ENCODE measurements around the gene CTAGE1. TPM values are rescaled to one million over a fixed set of nuclear protein-coding genes. Genes with fewer than 3 reads are reported as not detected.

The CTAGE1 gene
- total RNA-seq: not detected

- intact Hi-C loops (cut with DNase I; ENCODE audit: low total_unique reads): no loop called here
- TF ChIP-seq POLR2A (IDR thresholded peaks at IDR 0.05) (no peak), CTCF (IDR thresholded peaks at IDR 0.05) (no peak), POLR2AphosphoS5 (IDR thresholded peaks at IDR 0.05) (no peak)
- H3K4me1 ChIP-seq: no peaks in the 10 kb centered on the region
- no peak within 1 kb of the TSS for H3K27ac ChIP-seq
- H3K27me3 ChIP-seq: no peaks in the 10 kb centered on the region
- H3K4me3 ChIP-seq: no peak within 1 kb of the TSS
- DNase-seq (ENCODE audit: low spot score in 2 of 2): no peak
- no peaks in the 10 kb centered on the region for H3K36me3 ChIP-seq
- no peaks in the 10 kb centered on the region for H3K9me3 ChIP-seq
These were observed at the start of gene CTAGE1 for GRCh38 chr18:22417496-22418188. Gene CTAGE1, minus strand, starts transcription at chr18:22417915. Its CDS starts 104 bp downstream, at chr18:22417811.

GRCh38 chr18:22466608-22467395 is 49.1 kb upstream of the CTAGE1 start:
- peak overlapping the region; percentile 29 to 51 for H3K27ac ChIP-seq
- intact Hi-C loops (cut with DNase I; ENCODE audit: low total_unique reads): no loop called here
- no peaks in the 10 kb centered on the region for H3K9me3 ChIP-seq
- no peaks in the 10 kb centered on the region for H3K36me3 ChIP-seq
- no peak for DNase-seq (ENCODE audit: low spot score in 2 of 2)
- no peak for TF ChIP-seq POLR2AphosphoS5 (IDR thresholded peaks at IDR 0.05)
- no peak for TF ChIP-seq POLR2A (IDR thresholded peaks at IDR 0.05)
- no peak for TF ChIP-seq CTCF (IDR thresholded peaks at IDR 0.05)
- no peaks in the 10 kb centered on the region for H3K27me3 ChIP-seq
- H3K4me1 ChIP-seq: peaks cover 0 to 6% of the 10 kb centered on the region in 2 donors
- H3K4me3 ChIP-seq: no peak overlapping the region

GRCh38 chr18:22465859-22466457 is 48.2 kb upstream of the CTAGE1 start:
- TF ChIP-seq CTCF (IDR thresholded peaks at IDR 0.05): no peak
- no peak for TF ChIP-seq POLR2A (IDR thresholded peaks at IDR 0.05)
- TF ChIP-seq POLR2AphosphoS5 (IDR thresholded peaks at IDR 0.05): no peak
- intact Hi-C loops (cut with DNase I; ENCODE audit: low total_unique reads): no loop called here
- no peak for DNase-seq (ENCODE audit: low spot score in 2 of 2)
- no peaks in the 10 kb centered on the region for H3K9me3 ChIP-seq
- H3K4me1 ChIP-seq: peaks cover 0 to 2% of the 10 kb centered on the region in 2 donors
- H3K27me3 ChIP-seq: no peaks in the 10 kb centered on the region
- H3K27ac ChIP-seq: peak overlapping the region; percentile 29 to 34
- H3K36me3 ChIP-seq: no peaks in the 10 kb centered on the region
- H3K4me3 ChIP-seq: no peak overlapping the region

- Histone ChIP-seq H3K27ac (no peak overlapping the region), H3K4me3 (no peak overlapping the region), H3K36me3 (no peaks in the 10 kb centered on the region), H3K27me3 (no peaks in the 10 kb centered on the region), H3K9me3 (no peaks in the 10 kb centered on the region), H3K4me1 (no peaks in the 10 kb centered on the region)
- TF ChIP-seq CTCF (IDR thresholded peaks at IDR 0.05): no peak
- TF ChIP-seq POLR2A (IDR thresholded peaks at IDR 0.05): no peak
- no peak for TF ChIP-seq POLR2AphosphoS5 (IDR thresholded peaks at IDR 0.05)
- no peak for DNase-seq (ENCODE audit: low spot score in 2 of 2)
- intact Hi-C loops (cut with DNase I; ENCODE audit: low total_unique reads): no loop called here
These were observed 45.4 kb upstream of the CTAGE1 start for GRCh38 chr18:22463076-22463475.

- Histone ChIP-seq H3K27ac (no peak overlapping the region), H3K9me3 (no peaks in the 10 kb centered on the region), H3K4me1 (no peaks in the 10 kb centered on the region), H3K36me3 (no peaks in the 10 kb centered on the region), H3K27me3 (no peaks in the 10 kb centered on the region), H3K4me3 (no peak overlapping the region)
- no peak for TF ChIP-seq POLR2A (IDR thresholded peaks at IDR 0.05)
- no peak for TF ChIP-seq CTCF (IDR thresholded peaks at IDR 0.05)
- no peak for TF ChIP-seq POLR2AphosphoS5 (IDR thresholded peaks at IDR 0.05)
- intact Hi-C loops (cut with DNase I; ENCODE audit: low total_unique reads): no loop called here
- no peak for DNase-seq (ENCODE audit: low spot score in 2 of 2)
These were observed 41.8 kb upstream of the CTAGE1 start for GRCh38 chr18:22459491-22459890.
